SK-N-SH (cell line): ENCODE results near the gene ACTR3.

ENCODE experiments used
- CTCF ChIP-seq: fragments of 200-600 bp; sonication (generic); IDR thresholded peaks from 2 replicates; pipeline ENCODE4 v1.6.1; 2017; ENCODE audit warnings: antibody characterized with exemption, mild to moderate bottlenecking, moderate library complexity
- EZH2phosphoT487 ChIP-seq: fragments of 200-600 bp; sonication (generic); IDR thresholded peaks from 2 replicates; pipeline ENCODE4 v1.6.1; 2017; ENCODE audit warnings: low read depth, mixed run types, mild to moderate bottlenecking, antibody characterized with exemption, moderate library complexity, borderline replicate concordance
- FOXM1 ChIP-seq: IDR thresholded peaks from 2 replicates; pipeline ENCODE4 v1.4.0; 2012; ENCODE audit warnings: low read depth, mild to moderate bottlenecking
- GABPA ChIP-seq: IDR thresholded peaks from 2 replicates; pipeline ENCODE4 v1.4.0; 2012; ENCODE audit warnings: low read depth, mild to moderate bottlenecking
- POLR2AphosphoS5 ChIP-seq: IDR thresholded peaks from 2 replicates; pipeline ENCODE4 v1.6.1; 2012; ENCODE audit warnings: low read depth, low read length
- RAD21 ChIP-seq: IDR thresholded peaks from 2 replicates; pipeline ENCODE4 v1.6.1; 2012; ENCODE audit warnings: mild to moderate bottlenecking, low read length
- RCOR1 ChIP-seq: fragments of 150-350 bp; IDR thresholded peaks from 2 replicates; pipeline ENCODE4 v1.6.1; 2017; ENCODE audit warnings: antibody characterized with exemption, low read length
- RXRA ChIP-seq: IDR thresholded peaks from 2 replicates; pipeline ENCODE4 v1.4.0; 2012; ENCODE audit warnings: low read depth, mild to moderate bottlenecking, borderline replicate concordance

DNA sequence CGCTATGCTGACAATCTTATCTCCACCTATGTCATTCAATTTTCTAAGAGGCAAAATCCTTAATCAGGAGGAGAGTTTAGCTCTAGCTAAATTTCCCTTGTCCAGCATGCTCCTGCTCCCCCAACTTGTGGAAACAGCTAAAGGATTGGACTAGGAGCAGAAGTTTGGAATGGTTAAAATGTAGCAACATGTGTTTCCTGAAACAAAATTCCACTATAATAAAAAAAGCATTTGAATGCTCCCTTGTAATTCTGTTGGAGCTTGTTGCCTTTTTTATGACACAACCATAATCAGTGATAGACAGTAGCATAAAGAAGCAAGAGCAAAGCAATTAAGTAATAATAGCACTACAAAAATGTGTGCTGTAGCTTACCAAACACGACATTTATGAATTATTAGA is 6.9 kb downstream of the ACTR3 start:
- TF ChIP-seq RXRA (no peak), CTCF (no peak), RAD21 (no peak), EZH2phosphoT487 (no peak), POLR2AphosphoS5 (no peak), RCOR1 (no peak), FOXM1 (no peak), GABPA (no peak)
